ENCODE measurements around the gene NOD1. TPM values are rescaled to one million over a fixed set of nuclear protein-coding genes. Genes with fewer than 3 reads are reported as not detected.

The NOD1 gene
- total RNA-seq, 1 donor from 2014 or later, result 3.1 TPM

- DNase-seq (ENCODE audit: low read depth), result peak; percentile 39
Observed at GRCh38 chr7:30470771-30471170, 7.8 kb downstream of the NOD1 start.

- DNase-seq (ENCODE audit: low read depth), result no peak
Observed at GRCh38 chr7:30470163-30470770, 8.3 kb downstream of the NOD1 start.

- peak; percentile 96 for DNase-seq (ENCODE audit: low read depth)
Observed at GRCh38 chr7:30469303-30469702, 9.3 kb downstream of the NOD1 start.

DNA sequence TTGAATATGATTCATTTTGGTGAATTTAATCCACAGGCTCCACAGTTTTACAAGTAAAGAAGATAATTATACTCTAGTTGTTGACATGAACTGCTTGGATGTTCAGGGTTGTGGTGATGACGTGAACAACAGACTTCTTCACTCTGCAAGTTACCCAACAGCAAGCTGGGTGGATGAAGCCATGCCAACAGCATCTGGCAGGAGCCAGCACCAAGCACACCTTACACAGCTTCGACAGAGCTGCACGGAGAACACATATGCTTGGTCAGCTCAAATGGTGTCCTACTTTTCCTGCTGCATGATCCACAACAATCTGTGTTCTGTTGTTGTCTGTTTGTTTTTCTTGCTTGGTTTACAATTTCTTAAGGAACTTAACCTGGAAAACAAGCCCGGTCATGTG is 9.8 kb downstream of the NOD1 start:
- DNase-seq (ENCODE audit: low read depth), result peak; percentile 49

DNA sequence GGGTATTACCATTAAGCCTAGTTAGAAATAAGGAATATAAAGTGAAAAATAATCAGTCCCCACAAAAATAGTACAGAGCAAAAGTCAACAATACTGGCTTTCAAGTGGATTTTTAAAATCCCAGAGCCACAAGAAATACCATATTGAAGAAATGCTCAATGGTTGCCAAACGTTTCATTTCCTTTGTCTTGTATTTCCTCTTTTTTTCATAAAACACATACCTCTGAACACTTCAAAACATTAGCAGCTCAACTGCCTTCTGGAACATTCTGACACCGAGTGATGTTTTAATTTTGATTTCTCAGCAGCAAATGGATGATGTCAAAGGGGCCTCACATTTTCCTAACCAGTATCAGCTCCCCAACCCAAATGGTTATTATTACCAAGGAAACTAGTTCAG is 10.5 kb downstream of the NOD1 start:
- no peak for DNase-seq (ENCODE audit: low read depth)

GRCh38 chr7:30467271-30467670 is 11.3 kb downstream of the NOD1 start:
- no peak for DNase-seq (ENCODE audit: low read depth)

GRCh38 chr7:30466266-30466665 is 12.3 kb downstream of the NOD1 start:
- no peak for DNase-seq (ENCODE audit: low read depth)

DNA sequence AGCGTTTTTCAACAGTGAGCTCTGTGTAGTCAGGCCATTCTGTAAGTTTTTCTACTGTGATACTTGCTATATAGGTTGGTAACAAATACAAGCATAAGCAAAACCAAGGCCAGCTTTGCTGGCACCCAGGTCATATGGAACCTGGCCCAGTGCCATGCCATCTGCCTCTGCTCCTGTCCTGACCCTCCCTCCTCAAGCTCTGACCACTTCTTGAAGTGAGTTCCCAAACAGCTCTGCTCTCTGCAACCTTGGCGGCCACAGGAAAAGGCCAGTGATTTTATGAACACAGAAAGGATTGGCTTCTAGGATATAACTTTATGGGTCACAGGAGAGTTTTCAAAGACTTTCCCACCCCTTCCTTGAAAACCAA is 12.8 kb downstream of the NOD1 start:
- no peak for DNase-seq (ENCODE audit: low read depth)

GRCh38 chr7:30465046-30465810 is 13.4 kb downstream of the NOD1 start:
- no peak for DNase-seq (ENCODE audit: low read depth)

GRCh38 chr7:30464231-30464671 is 14.3 kb downstream of the NOD1 start:
- DNase-seq (ENCODE audit: low read depth), result no peak

DNA sequence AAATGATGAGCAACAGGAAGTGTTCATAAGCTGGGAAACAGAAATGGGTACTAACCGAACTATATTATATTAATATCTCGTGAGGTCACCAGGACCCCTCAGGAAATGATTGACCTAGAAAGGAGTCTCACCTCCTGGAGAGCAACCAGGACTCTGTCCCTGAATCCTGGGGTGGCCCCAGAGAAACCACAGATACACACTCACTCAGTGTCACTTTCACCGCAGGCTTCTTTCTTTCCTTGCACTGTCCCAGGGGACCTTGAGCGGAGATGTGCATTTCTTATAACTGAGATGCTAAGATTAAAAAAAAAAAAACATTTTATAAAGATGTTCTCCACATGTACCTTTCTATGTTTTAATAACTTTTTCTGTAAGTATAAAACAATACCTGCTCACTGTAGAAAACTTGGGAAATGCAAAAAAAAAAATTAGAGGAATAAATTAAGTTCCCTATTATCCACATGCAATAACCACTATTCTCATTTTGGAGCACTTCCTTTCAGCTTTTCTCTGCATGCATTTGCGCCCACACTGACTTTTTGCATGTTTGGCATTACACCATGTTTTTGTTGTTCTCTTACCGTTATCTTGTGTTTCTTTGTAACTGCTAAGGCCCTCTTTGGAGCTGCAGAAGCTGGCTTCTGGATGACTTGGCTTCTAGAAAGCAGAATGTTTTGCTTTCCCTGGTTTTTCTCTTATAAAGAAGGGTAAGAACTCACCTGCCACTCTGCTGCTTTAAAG is 15.0 kb downstream of the NOD1 start:
- no peak for DNase-seq (ENCODE audit: low read depth)

- DNase-seq (ENCODE audit: low read depth), result no peak
Observed at GRCh38 chr7:30462179-30462578, 16.4 kb downstream of the NOD1 start.

DNA sequence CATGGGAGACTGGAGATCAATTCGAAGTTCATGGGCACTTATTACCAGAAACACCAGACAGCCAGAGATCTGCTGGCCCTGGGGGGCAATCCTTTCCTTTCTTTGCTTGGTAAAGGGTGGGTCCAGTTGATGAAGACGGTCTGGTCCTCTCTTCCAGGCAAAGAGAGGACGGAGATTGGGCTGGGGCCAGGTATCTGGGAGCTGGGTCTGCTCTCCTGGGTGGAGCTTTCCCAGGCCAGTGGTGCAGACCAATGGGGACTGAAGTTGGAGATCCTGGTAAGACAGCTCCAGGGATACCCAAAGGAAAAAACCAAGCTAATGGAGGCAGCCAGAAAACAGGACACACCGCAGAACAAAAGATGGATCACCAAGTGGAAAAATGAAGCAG is 18.3 kb downstream of the NOD1 start:
- no peak for DNase-seq (ENCODE audit: low read depth)

DNA sequence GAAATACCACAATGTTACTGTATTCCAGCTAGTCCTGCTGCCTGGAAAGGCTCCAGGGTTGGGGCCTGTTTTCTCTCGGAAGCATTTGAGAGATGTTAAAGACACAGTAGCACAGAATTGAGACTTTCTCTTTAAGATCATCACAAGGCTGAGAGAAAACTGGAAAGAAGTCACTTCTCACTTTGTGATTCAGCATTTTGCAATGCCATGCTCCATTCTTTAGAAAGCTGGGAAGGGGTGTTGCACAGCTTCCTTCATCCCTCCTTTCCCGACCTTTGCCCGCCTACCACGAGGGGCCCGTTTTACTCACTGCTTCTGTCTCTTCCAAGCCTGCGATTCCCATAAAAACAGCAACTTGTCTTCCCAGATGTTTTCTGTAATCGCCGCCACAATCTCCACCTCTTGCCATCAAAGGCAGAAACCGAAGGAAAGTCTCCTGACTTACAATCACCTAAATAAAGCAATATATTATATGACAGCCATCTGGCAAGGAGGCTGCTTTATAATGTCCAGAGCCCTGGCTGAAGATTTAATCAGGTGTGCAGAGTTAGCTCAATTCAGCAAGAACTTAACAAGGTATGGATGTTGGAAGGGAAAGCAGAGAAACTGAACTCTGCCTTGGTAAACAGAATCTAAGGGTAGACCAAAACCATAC is 18.9 kb downstream of the NOD1 start:
- peak; percentile 93 for DNase-seq (ENCODE audit: low read depth)

GRCh38 chr7:30458311-30458710 is 20.3 kb downstream of the NOD1 start:
- DNase-seq (ENCODE audit: low read depth), result no peak

GRCh38 chr7:30453921-30454320 is 24.7 kb downstream of the NOD1 start:
- DNase-seq (ENCODE audit: low read depth), result no peak

GRCh38 chr7:30453016-30453415 is 25.6 kb downstream of the NOD1 start:
- no peak for DNase-seq (ENCODE audit: low read depth)

- DNase-seq (ENCODE audit: low read depth), result no peak
Observed at GRCh38 chr7:30452280-30452930, 26.2 kb downstream of the NOD1 start.

- no peak for DNase-seq (ENCODE audit: low read depth)
Observed at GRCh38 chr7:30451539-30452279, 26.9 kb downstream of the NOD1 start.

GRCh38 chr7:30450983-30451497 is 27.5 kb downstream of the NOD1 start:
- DNase-seq (ENCODE audit: low read depth), result no peak
